ENCODE results near the gene PRDM16.

The PRDM16 gene

GRCh38 chr1:3056641-3057040 lies 12.4 kb upstream of the PRDM16 start:
- DNase-seq, result no peak

DNA sequence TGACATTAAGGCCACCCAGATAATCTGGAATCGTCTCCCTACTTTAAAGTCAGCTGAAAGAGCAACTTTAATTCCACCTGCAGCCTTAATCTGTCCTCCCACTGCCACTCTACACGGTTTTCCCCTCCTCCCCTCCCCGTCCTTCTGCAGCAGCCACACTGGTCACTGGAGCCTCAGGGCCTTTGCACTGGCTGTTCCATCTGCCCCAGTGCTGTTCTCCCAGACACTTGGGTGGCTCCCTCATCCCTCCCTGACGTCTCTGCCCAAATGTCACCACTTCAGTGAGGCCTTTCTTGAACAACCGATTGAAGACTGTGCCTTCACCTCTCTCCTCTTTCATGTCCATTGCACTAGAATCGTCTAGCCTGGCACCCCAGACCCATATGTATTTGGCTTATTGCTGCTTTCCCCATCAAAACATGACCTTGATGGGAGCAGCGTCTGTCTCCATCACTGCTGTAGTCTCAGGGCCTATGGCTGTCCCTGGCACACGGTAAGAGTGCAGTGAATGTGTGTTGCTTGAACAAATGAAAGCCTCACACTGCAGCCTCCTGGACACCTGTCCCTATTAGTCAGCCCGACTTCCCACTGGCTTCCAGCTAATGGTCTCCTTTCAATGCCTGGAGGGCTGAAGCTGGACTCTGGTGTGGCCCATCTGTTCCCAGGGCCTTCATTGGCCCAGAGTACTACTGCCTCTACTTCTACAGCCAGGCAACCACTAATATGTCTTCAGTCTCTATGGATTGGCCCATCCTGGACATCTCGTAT lies 10.6 kb upstream of the PRDM16 start:
- no peak for DNase-seq

GRCh38 chr1:3060127-3060526 lies 8.9 kb upstream of the PRDM16 start:
- no peak for DNase-seq

GRCh38 chr1:3060601-3061551 lies 8.1 kb upstream of the PRDM16 start:
- DNase-seq, result no peak

GRCh38 chr1:3061566-3061965 lies 7.4 kb upstream of the PRDM16 start:
- DNase-seq, result no peak

GRCh38 chr1:3061981-3062615 lies 6.9 kb upstream of the PRDM16 start:
- no peak for DNase-seq

DNA sequence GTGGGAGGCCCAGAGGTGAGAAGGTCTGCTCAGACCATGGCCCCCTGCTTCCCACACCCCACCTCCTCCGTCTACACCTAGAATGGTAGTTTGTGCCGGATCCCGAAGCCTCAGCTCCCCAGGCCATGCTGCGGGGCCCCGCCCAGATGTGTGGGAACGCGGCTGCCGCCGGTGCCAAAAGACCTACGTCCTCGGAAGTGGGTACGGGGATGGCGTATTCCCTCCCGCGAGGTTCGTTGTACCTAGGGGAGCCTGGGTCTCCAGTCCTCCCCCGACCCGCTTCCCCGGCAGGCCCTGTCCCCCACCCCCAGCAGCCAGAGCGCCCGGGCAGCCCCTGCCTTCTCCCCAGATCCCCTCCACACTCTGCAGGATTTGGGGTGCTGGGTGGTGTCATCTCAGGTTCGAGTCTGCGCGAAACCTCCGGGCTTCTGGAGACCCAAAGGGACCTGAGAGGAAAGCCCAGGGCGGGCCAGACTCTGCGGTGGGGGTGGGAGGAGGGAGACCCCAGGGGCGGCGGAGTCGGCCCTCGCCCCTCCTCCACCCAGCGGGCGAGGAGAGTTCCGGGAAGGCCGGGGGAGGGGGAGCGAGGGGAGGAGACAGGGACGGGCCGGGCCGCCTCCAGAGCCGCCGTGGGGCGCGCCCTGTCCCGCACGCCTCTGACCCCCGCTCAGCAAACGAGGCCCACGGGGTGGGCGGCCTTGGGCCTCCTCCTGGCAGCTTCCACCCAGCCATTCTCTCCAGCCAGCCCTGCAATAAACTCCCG lies 6.2 kb upstream of the PRDM16 start:
- no peak for DNase-seq

- DNase-seq, result no peak
These were observed 5.4 kb upstream of the PRDM16 start for GRCh38 chr1:3063379-3064295.

- no peak for DNase-seq
These were observed 4.6 kb upstream of the PRDM16 start for GRCh38 chr1:3064296-3064850.

DNA sequence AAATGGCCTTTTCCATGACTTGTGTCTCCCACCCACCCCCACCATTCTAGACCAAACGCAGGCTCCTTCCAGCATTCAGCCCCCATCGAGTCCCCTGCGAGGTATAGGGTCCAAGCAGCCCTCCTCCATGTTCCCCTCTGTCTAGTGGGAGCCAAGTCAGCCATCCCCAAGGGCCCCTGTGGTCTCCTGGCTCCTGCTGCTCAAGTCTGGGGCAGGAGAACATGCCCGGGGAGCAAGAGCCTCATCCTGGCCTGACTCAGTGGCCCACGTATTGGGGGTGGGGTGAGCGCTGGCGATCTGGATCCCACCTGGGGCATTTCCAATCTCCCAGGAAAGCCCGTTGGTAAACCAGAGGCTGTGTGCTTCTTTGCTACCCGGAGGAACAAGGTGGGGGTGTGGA lies 4.1 kb upstream of the PRDM16 start:
- DNase-seq, result no peak

DNA sequence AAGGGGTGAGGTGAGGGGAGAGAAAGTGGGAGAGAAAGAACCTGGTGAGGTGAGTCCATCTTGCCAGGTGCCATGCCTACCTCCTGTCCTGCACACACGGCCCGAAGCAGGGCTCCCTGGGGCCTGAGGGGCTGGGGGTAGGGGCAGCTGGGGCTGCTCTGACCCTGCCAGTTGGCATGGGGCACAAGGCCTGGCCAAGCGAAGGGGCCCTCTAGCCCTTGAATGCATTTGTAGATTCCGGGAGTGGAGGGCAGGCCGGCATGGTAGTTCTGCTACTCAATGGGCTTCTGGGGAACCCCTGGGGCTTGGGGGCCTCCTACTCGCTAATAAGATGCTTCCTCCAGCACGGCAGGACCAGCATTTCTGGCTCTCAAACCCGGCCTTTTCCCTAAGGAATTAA lies 3.6 kb upstream of the PRDM16 start:
- DNase-seq, result no peak

- DNase-seq, result no peak
These were observed 3.2 kb upstream of the PRDM16 start for GRCh38 chr1:3065797-3066196.

DNA sequence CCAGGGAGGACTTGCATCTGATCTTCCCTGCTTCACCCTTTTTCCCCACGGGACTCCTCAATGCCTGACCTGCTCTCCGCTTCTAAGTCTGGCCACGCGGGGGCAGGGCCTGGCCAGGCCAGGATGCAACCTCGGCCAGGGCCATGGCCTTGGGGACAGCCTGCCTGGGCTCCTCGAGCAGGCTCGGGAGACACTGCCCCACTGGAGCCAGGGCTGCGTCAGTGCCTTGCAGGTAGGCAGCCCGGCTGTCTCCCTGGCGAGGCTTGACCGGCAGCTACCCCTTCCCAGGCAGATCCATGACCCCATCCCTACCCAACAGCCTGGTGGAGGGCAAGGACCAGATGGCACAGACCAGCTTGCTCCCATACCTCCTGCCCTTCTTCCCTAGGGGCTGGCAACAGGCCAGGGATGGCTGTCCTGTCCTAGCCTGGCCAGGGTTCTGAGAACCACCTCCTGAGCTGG lies 2.7 kb upstream of the PRDM16 start:
- DNase-seq, result no peak

GRCh38 chr1:3066826-3067225 lies 2.2 kb upstream of the PRDM16 start:
- no peak for DNase-seq

DNA sequence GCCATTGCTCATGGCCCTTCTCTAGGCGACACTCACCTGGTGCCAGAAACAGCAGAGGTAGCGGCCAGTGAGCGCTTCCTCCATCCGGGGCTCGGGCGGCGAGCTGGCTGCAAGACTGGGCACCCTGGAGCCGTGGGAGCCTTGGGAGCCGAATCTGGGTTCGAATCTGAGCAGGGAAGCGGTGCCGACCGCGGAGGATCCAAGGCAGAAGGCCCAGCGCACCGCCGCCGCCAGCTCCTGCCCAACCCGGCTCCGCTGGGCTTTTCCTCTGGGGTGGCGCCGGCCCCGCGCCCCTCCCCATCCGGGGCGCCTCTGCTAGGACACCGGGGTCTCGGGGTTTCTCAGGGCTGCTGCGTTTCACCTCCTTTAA lies 1.7 kb upstream of the PRDM16 start:
- DNase-seq, result no peak

DNA sequence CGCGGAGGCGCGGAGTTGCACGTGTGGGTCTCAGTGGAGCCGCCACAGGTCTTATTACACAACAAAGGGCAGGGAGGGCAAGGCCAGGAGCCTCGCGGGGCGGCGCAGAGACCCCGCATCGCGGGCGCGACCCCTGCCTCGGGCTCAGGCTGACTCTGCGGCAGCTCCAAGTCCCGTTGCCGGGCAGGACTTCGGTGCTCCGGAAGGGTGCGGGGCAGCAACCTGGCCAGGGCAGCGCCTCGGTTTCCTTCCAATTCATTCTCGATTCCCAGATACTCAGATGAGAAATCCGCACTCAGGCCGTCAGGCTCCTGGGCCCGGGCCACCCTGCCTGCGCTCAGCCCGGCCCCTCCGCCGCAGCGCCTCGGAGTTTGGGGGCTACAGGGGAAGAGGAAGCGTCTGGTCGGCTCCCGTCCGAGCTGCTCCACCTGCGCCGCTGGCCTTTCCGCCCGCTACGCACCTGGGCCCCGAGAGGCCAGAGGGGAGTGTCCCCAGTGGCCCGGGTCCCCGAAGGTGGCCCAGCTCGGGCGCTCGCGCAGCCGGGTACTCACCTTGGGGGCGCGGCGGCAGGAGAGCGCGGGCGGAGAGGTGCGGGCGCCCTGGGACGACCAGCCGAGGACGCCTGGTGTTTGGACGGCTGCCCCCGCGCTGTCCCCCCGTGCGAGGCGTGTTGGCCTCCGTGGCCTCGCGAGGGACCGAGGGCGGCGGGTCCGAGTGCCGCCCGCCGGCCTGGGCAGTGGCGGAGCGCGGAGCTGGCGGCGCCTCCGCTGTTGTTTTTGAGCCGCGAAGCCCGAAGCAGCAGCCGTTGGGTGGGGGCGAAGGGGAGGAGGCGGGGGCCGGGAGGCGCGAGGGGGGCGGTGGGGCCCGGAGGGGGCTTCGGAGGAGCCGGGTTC lies 1.1 kb upstream of the PRDM16 start:
- DNase-seq, result no peak

DNA sequence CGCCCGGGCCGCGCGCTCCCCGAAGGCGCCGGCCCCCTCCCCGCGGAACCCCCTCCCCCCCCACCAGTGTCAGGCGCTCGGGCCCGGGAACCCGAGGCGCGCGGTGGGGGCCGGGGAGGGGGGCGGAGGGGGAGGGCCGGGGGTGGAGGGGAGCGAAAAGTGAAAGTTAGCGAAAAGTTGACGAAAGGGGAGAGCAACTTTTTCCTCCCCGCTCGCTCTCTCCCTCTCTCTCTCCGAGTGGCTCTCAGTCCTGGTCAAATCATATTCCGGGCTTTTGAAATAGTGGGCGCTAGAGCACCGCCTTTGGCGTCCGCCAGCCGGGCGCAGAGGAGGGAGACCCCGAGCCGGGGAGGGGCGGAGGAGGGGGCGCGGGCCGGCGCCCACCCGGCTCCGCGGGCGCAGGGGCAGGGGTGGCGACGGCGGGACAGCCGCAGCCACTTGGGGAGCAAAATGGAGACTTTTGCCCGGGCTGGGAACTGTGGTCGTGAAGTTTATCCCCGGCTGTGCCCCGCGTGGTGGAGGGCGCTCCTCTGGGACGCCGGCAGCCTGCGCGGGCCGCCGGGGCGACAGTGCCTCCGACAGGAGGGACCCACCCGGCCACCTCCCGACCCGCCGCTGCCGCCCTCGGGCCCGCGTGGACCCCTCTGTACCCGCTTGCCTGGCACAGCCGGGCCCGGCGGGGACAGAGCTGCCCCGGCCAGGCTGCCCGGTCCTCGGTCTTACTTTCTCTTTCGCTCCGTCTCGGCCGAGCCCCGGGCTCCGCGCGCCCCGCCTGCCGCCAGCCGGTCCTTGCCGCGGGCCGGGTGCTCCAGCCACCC lies 697 bp downstream of the PRDM16 start:
- no peak for DNase-seq

DNA sequence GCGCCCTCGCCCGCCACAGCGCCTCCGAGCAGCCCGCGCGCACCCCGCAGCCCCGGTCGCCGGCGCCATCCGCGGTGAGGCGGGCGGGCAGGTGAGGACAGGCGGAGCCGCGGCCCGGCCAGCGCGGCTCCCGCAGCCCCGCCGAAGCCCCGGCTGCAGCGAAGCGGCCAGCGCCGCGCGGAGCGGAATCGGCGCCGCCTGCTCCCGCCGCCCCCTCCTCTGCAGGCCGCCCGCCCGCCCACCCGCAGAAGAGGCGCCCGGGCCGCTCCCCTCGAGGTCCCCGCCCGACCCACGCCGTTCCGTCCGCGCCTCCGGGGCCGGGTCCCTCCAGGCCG lies 1.3 kb downstream of the PRDM16 start:
- no peak for DNase-seq
